Measurements from ENCODE around the gene KSR2.
A peak's percentile ranks its signal among the peaks of the same experiment; 100 is the strongest.

The KSR2 gene

GRCh38 chr12:117583092-117583491 lies 385.7 kb downstream of the KSR2 start:
- ChIA-PET POLR2A (ENCODE audit: low non-redundant PET) (no interaction called here), CTCF (no interaction called here)
- H3K27ac ChIP-seq = no peak overlapping the region
- no peak for TF ChIP-seq CTCF (conservative IDR thresholded peaks at IDR 0.05; ENCODE audit: low read depth)
- DNase-seq (ENCODE audit: low spot score) = no peak

- DNase-seq (ENCODE audit: low spot score) = no peak
- ChIA-PET CTCF (interaction anchor here (0.6 kb wide), 1 partner anchor 11 kb away, joined by 3 read pairs; no protein-coding TSS in a partner anchor), POLR2A (ENCODE audit: low non-redundant PET) (interaction anchor here (0.6 kb wide), 1 partner anchor 75 kb away, joined by 3 read pairs; no protein-coding TSS in a partner anchor)
- H3K27ac ChIP-seq = no peak overlapping the region
- TF ChIP-seq CTCF (conservative IDR thresholded peaks at IDR 0.05; ENCODE audit: low read depth) = no peak
These were observed 386.5 kb downstream of the KSR2 start for GRCh38 chr12:117582135-117582784.

GRCh38 chr12:117580718-117581062 lies 388.1 kb downstream of the KSR2 start:
- DNase-seq (ENCODE audit: low spot score) = peak; percentile 31
- ChIA-PET POLR2A (ENCODE audit: low non-redundant PET) (no interaction called here), CTCF (no interaction called here)
- TF ChIP-seq CTCF (conservative IDR thresholded peaks at IDR 0.05; ENCODE audit: low read depth) = no peak
- no peak overlapping the region for H3K27ac ChIP-seq

- ChIA-PET CTCF (interaction anchor here (0.6 kb wide), 1 partner anchor 188 kb away, joined by 3 read pairs; no protein-coding TSS in a partner anchor), POLR2A (ENCODE audit: low non-redundant PET) (no interaction called here)
These were observed 388.6 kb downstream of the KSR2 start for GRCh38 chr12:117580015-117580717.

GRCh38 chr12:117577122-117577657 lies 391.6 kb downstream of the KSR2 start:
- CTCF ChIA-PET = no interaction called here
- no peak for DNase-seq (ENCODE audit: low spot score)
- H3K27ac ChIP-seq = no peak overlapping the region
- no peak for TF ChIP-seq CTCF (conservative IDR thresholded peaks at IDR 0.05; ENCODE audit: low read depth)
- POLR2A ChIA-PET (ENCODE audit: low non-redundant PET) = no interaction called here

More at GRCh38 chr12:117580015-117580717, 388.6 kb downstream of the KSR2 start:
- no peak for DNase-seq (ENCODE audit: low spot score)
- TF ChIP-seq CTCF (conservative IDR thresholded peaks at IDR 0.05; ENCODE audit: low read depth) = no peak
- H3K27ac ChIP-seq = no peak overlapping the region

- ChIA-PET POLR2A (ENCODE audit: low non-redundant PET) (no interaction called here), CTCF (interaction anchor here (0.5 to 0.7 kb wide), 2 partner anchors 439 to 556 kb away, joined by 3 to 6 read pairs; no protein-coding TSS in a partner anchor)
- DNase-seq (ENCODE audit: low spot score) = no peak
These were observed 392.7 kb downstream of the KSR2 start for GRCh38 chr12:117576053-117576452.

More at GRCh38 chr12:117576053-117576452, 392.7 kb downstream of the KSR2 start:
- no peak for TF ChIP-seq CTCF (conservative IDR thresholded peaks at IDR 0.05; ENCODE audit: low read depth)
- no peak overlapping the region for H3K27ac ChIP-seq

All from RWPE1 (cell line).